HepG2 (cell line): Measurements from ENCODE around the gene CSNK1D. TPM values are rescaled to one million over a fixed set of nuclear protein-coding genes. Genes with fewer than 3 reads are reported as not detected.
A peak's percentile ranks its signal among the peaks of the same experiment; 100 is the strongest.

ENCODE experiments used
- AKNA ChIP-seq: sonication (generic); formaldehyde crosslinking; IDR thresholded peaks from 2 replicates; pipeline ENCODE4 v1.4.0; 2020; ENCODE audit warnings: missing genetic modification reagents, borderline replicate concordance
- ATF7 ChIP-seq, 2 experiments: fragments of 450-650 bp in 1 of 2; sonication (generic) in 1 of 2; formaldehyde crosslinking in 1 of 2; IDR thresholded peaks; 2 replicates each; pipeline versions ENCODE4 v1.4.0 to v1.6.1; 2016 to 2020; ENCODE audit warnings: antibody characterized with exemption in 1 of 2, mild to moderate bottlenecking in 1 of 2, missing genetic modification reagents in 1 of 2
- HINFP ChIP-seq: sonication (generic); formaldehyde crosslinking; IDR thresholded peaks from 2 replicates; pipeline ENCODE4 v1.4.0; 2020; ENCODE audit warnings: low read depth, mild to moderate bottlenecking, missing genetic modification reagents
- PAF1 ChIP-seq: IDR thresholded peaks from 2 replicates; pipeline ENCODE4 v1.6.1; 2016; ENCODE audit warnings: missing genetic modification reagents, missing compliant biosample characterization
- RNF219 ChIP-seq: sonication (generic); formaldehyde crosslinking; IDR thresholded peaks from 2 replicates; pipeline ENCODE4 v1.5.0; 2020; ENCODE audit warnings: mild to moderate bottlenecking, missing genetic modification reagents
- RXRB ChIP-seq: IDR thresholded peaks from 2 replicates; pipeline ENCODE4 v1.6.1; 2016; ENCODE audit warnings: borderline replicate concordance, missing genetic modification reagents, missing compliant biosample characterization
- TBP ChIP-seq: sonication (generic); formaldehyde crosslinking; IDR thresholded peaks from 2 replicates; pipeline ENCODE4 v1.5.0; 2020; ENCODE audit warnings: missing genetic modification reagents
- USF2 ChIP-seq, 2 experiments: sonication (generic) in 1 of 2; formaldehyde crosslinking in 1 of 2; IDR thresholded peaks; 2 replicates each; pipeline versions ENCODE4 v1.5.1 to v1.6.1; 2011 to 2020; ENCODE audit warnings: borderline replicate concordance in 1 of 2, low read depth in 1 of 2, low read length in 1 of 2, mild to moderate bottlenecking in 1 of 2, missing genetic modification reagents in 1 of 2, moderate library complexity in 1 of 2
- ZBTB26 ChIP-seq: IDR thresholded peaks from 2 replicates; pipeline ENCODE4 v1.6.1; 2016; ENCODE audit warnings: missing compliant biosample characterization, missing genetic modification reagents, borderline replicate concordance
- ZBTB8A ChIP-seq: sonication (generic); formaldehyde crosslinking; IDR thresholded peaks from 2 replicates; pipeline ENCODE4 v1.4.0; 2020; ENCODE audit warnings: mild to moderate bottlenecking, low read depth, missing genetic modification reagents, borderline replicate concordance
- ZNF121 ChIP-seq: sonication (generic); formaldehyde crosslinking; IDR thresholded peaks from 2 replicates; pipeline ENCODE4 v1.5.0; 2020; ENCODE audit warnings: mild to moderate bottlenecking, missing genetic modification reagents
- ZNF17 ChIP-seq: sonication (generic); formaldehyde crosslinking; IDR thresholded peaks from 2 replicates; pipeline ENCODE4 v1.5.0; 2020; ENCODE audit warnings: mild to moderate bottlenecking, missing genetic modification reagents
- ZNF605 ChIP-seq: sonication (generic); formaldehyde crosslinking; IDR thresholded peaks from 2 replicates; pipeline ENCODE4 v1.8.0; 2022; ENCODE audit warnings: mild to moderate bottlenecking, missing genetic modification reagents
- ZNF737 ChIP-seq: sonication (generic); formaldehyde crosslinking; IDR thresholded peaks from 2 replicates; pipeline ENCODE4 v1.5.0; 2020; ENCODE audit warnings: missing genetic modification reagents, mild to moderate bottlenecking, borderline replicate concordance
- ZNF879 ChIP-seq: sonication (generic); formaldehyde crosslinking; IDR thresholded peaks from 2 replicates; pipeline ENCODE4 v1.8.1; 2023; ENCODE audit warnings: missing genetic modification reagents
- polyA plus RNA-seq, 8 experiments: library from polyadenylated mRNA; depleted of rRNA in 3 of 8; stranded (reverse) in 7 of 8; unstranded in 1 of 8; fragments of >200 nt; fragmentation: Illumina TruSeq in 4 of 8; extraction: Trizol in 4 of 8; gene quantifications; 2 replicates each; pipeline versions ENCODE4 v1.2.1 to v1.2.3, GENCODE V29; 2011 to 2016; ENCODE audit warnings: low read depth in 4 of 8, missing spikeins in 1 of 8, mixed read lengths in 1 of 8; ENCODE audit not compliant: insufficient read depth in 1 of 8
- total RNA-seq, 5 experiments: library from RNA; depleted of rRNA; stranded (reverse); fragments of >200 nt; fragmentation: Illumina TruSeq; extraction: Trizol; gene quantifications; 2 replicates each; pipeline ENCODE4 v1.2.3, GENCODE V29; 2016; ENCODE audit warnings: low read depth in 1 of 5

CSNK1D gene
- total and polyA plus RNA-seq, 2 of the 13 experiments (the other 11 are each of a cell fraction or from before 2014, with no cell fraction given) = 31.5 to 128 TPM

GRCh38 chr17:82239926-82240505 lies 33.5 kb downstream of the CSNK1D start (continued):
- no peak for TF ChIP-seq HINFP (CRISPR knock-in tag)
- no peak for TF ChIP-seq ZNF737 (CRISPR knock-in tag)
- no peak for TF ChIP-seq RNF219 (CRISPR knock-in tag)
- TF ChIP-seq TBP (CRISPR knock-in tag) = no peak
- 0 out of 2 replicates have a peak, but pooled peaks have one; percentile 91 for TF ChIP-seq ZNF879
- TF ChIP-seq ZBTB26 (CRISPR knock-in tag) = no peak; the same call in 1 of the 2 replicates
- no peak for TF ChIP-seq ZNF121 (CRISPR knock-in tag)
- TF ChIP-seq ZNF17 = no peak
- no peak for TF ChIP-seq AKNA (CRISPR knock-in tag)
- no peak for TF ChIP-seq ZBTB8A
- TF ChIP-seq ZNF605 (CRISPR knock-in tag) = peak; percentile 75
- TF ChIP-seq USF2 (IDR thresholded peaks at IDR 0.05; ENCODE audit: low read depth, low read length) = no peak
- no peak for TF ChIP-seq USF2 (CRISPR knock-in tag; IDR thresholded peaks at IDR 0.05; ENCODE audit: borderline replicate concordance)
- TF ChIP-seq RXRB (CRISPR knock-in tag) = peak; percentile 82
- peak; percentile 38; the same call in 1 of the 2 replicates for TF ChIP-seq PAF1 (CRISPR knock-in tag)
- TF ChIP-seq ATF7 (IDR thresholded peaks at IDR 0.05) = no peak
- no peak for TF ChIP-seq ATF7 (CRISPR knock-in tag; IDR thresholded peaks at IDR 0.05)
